Activated effector memory CD4-positive, alpha-beta T cell treated with anti-CD3 and anti-CD28 coated beads, Interleukin-2, amount 50 U/mL, for 16 hours (primary cell): ENCODE measurements around the gene BBS2.

Experiments
- DNase-seq: peaks from one replicate; pipeline ENCODE4 v3.0.0-alpha.2; 2020

BBS2 gene

DNA sequence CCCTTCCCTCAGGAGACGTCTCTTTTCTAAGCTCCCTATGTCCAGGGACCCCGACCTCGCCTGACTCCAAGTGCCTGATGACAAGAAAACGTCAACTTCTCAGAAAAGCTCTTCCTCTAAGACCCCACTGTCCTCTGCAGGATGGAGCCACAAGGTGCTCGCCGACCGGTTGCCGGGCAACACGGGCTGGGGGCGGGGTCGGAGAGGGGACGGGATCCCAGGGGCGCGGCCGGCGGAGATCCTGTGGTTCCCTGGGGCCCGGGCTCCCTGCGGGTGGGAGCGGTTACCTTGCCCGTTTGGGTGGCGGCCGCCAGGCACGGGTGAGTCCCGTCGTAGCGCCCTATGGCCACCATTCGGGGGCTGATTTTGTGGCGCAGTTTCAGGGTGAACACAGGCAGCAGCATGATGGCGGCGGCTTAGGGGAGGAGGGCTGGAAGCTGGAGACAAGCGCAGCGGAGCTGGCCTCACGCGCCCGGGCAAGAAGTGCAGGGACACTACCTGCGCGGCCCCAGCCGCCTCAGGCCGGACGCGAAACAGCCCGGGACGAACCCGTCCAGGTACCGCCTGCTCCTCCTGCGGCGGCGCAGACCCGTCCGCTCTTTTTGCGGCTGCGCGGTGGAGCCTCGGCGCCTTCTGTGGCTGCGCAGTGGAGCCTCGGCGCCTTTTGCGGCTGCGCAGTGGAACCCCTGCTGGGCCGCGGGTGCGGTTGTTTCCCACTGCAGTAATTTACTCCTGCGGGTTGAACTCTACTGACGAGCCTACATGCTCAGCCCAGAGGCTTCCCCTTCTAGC, at the start of gene BBS2:
Gene BBS2, minus strand, starts transcription at position 566 of the 792 bp plus-strand sequence. Its CDS starts 162 bp downstream, at position 404.
- peak; percentile 97 for DNase-seq

DNA sequence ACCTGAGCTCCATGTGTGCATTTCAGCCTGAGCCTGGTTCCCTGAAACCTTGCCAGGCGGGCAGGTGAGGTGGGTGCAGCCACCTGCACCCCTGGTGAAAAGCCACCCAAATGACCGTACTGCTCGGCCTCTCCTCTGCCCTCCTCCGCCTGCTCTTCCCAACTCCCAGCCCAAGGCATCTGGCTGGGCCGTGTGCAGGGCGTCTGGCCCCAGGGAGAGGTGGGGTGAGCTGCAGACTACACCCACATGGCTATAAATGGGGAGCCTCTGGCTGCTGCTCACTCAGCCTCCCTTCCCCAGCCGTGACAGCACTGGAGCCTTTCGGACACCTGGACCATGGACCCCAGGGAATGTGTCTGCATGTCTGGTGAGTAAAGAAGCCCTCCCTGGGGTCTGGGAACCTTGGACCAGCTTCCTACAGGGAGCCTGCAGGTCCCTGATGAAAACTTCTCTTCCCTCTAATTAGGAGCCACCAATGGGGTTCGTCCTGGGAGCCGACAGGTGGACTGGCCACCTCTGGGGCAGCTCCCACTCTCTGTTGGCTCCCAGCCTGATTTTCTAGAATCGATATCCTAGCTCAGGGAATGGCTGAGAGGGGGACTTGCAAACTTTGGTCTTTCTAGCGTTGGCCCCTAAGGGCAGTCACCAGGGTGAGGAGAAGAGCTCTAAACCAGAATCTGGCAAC, 45.1 kb upstream of the BBS2 start, which contains the start of gene MT4:
Gene MT4, plus strand, starts transcription at position 281 of the 685 bp plus-strand sequence. Its CDS starts 56 bp downstream, at position 337.
- DNase-seq = no peak

GRCh38 chr16:56561126-56561525, 41.3 kb upstream of the BBS2 start:
- DNase-seq = no peak

DNA sequence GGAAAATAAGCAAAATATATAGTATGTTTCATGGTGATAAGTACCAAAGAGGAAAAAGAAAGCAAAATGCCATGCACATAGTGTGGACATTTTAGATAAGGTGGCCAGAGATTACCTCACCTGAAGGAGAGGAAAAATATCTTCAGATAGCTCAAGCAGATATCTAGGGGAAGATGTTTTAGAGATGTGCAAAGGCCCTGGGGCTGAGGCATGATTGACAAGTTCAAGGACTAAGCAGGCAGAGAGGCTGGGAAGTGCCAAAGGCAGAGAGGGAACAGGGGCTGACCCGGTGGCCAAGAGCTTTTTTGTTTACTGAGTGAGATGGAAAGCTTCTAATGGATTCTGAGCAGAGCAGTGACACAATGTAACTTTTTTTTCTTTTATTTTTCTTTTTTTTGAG, 40.6 kb upstream of the BBS2 start:
- DNase-seq = no peak

- no peak for DNase-seq
These were observed 39.3 kb upstream of the BBS2 start for GRCh38 chr16:56559109-56559508.

GRCh38 chr16:56558024-56558747, 38.4 kb upstream of the BBS2 start:
- no peak for DNase-seq

GRCh38 chr16:56554441-56554840, 34.6 kb upstream of the BBS2 start:
- DNase-seq = no peak

GRCh38 chr16:56551796-56552738, 32.2 kb upstream of the BBS2 start:
- DNase-seq = no peak

DNA sequence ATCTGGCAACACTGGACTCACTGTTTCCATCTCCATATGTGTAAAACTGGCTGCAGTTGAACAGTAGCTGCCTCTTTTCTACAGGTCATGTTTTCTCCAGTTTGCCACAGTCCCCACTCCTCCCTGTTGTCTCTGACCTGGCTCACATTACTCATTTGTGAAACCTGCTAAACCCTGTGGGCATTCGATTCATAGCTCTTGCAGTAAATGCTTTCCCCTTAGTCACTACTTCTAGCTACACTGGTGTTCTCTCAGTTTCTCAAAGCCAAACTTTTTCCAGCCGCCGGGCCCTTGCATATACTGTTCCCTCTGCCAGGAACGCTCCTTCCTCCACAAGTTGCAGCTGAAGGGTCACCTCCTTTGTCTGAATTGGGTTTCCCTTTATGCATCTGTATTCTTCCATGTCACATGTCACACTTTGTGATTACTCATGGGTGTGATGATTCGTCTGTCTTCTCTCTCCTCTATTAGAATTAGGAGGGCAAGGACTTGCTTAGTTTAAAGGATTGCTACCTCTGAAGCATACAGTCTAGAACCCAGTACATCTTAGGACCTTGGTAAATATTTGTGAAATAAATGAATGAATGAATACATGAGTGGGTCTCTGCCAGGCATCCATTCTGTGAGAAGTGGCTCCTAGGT, 30.0 kb upstream of the BBS2 start:
- DNase-seq = no peak

- DNase-seq = no peak
These were observed 29.3 kb upstream of the BBS2 start for GRCh38 chr16:56549161-56549560.

- no peak for DNase-seq
These were observed 28.2 kb upstream of the BBS2 start for GRCh38 chr16:56547949-56548567.

- DNase-seq = no peak
These were observed 27.5 kb upstream of the BBS2 start for GRCh38 chr16:56547120-56547948.

GRCh38 chr16:56542039-56542438, 22.2 kb upstream of the BBS2 start:
- DNase-seq = no peak

- DNase-seq = no peak
These were observed 19.8 kb upstream of the BBS2 start for GRCh38 chr16:56539656-56540055.

DNA sequence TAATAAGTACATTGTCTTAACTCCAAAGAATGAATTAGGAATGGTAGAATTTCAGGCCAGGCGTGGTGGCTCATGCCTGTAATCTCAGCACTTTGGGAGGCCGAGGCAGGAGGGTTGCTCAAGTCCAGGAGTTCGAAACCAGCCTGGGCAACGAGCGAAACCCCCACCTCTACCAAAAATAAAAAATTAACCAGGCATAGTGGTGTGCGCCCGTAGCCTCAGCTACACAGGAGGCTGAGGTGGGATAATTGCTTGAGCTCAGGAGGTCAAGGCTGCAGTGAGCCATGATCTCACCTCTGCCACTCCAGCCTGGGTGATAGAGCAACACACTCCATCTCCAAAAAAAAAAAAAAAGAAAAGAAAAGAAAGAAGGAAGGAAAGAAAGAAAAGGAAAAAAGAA, 18.5 kb upstream of the BBS2 start:
- no peak for DNase-seq

GRCh38 chr16:56534847-56535383, 15.1 kb upstream of the BBS2 start:
- no peak for DNase-seq

DNA sequence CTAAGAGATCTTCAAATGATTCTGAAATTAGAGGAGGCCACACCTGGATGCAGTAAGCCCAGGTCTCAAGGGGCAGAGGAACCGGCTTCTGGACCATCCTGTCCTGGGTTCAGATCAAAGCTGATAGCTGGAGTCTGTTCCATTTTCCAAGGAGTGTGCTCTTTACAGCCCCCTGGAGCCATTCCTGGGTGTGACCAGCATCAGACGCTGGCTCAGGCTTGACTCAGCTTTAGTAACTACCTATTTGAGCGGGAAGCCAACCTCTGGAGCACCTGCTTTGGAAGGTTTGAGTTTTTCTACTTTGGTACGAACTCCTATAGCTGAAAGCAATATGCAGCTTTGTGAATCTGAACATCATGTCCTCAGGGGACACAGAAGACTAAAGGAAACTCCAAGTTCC, 12.9 kb upstream of the BBS2 start:
- no peak for DNase-seq

GRCh38 chr16:56530872-56531271, 11.0 kb upstream of the BBS2 start:
- DNase-seq = no peak

DNA sequence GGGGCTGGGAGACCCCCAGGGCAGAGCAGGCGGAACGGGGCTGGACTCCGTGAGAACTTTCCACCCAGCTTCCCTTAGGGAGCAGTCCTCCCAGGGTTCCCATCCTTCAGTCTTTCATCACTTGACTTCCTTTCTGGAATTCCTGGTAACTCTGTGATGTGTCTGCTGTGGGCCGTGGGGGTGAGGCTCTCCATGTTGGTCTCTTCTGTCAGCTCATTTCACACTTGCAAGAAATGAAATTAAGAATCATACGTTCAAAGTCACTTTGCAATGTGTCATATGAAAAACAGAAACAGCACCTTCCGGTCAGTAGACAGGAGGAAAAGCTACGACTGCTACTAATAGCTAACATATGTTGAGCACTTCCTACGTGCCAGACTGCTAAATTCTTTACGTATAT, 5.4 kb upstream of the BBS2 start:
- DNase-seq = no peak

DNA sequence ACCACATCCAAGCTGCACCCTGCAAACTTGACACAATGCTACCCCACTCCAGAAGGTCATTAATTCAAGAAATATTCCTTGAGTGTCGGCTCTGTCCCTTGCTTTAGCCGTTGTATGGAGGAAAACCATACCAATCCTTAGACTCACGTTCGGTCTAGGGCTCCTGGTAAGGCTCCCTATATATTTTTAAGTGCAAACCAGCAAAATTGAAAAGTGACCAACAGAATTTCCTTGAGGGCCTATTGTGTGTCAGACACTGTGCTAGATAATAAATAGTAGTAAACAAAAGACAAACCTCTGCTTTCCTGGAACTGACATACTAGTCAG, 390 bp upstream of the BBS2 start:
- DNase-seq = no peak
